Trophoblast cell (in vitro differentiated cells and primary cell): Measurements from ENCODE around the gene SSH2.
"Not testable (repeated sequence)": the region's sequence is repeated elsewhere in the genome, so short reads cannot be mapped to it uniquely, and the experiment has no call there.

Experiments used
- DNase-seq, 2 donors: peaks; one replicate each; pipeline ENCODE4 v3.0.0-alpha.2; 2016
- H2AFZ ChIP-seq: 2 replicates; pipeline ENCODE4 v1.6.1; 2013; ENCODE audit warnings: low read length, moderate library complexity, mild to moderate bottlenecking; ENCODE audit not compliant: insufficient read depth, poor library complexity
- H2AK5ac ChIP-seq: 2 replicates; pipeline ENCODE4 v1.6.1; 2013; ENCODE audit warnings: mild to moderate bottlenecking, low read length
- H2BK120ac ChIP-seq: 2 replicates; pipeline ENCODE4 v1.6.1; 2013; ENCODE audit warnings: low read length, mild to moderate bottlenecking, moderate library complexity; ENCODE audit not compliant: insufficient read depth, poor library complexity
- H2BK12ac ChIP-seq: 2 replicates; pipeline ENCODE4 v1.6.1; 2013; ENCODE audit warnings: mild to moderate bottlenecking, low read length, moderate library complexity
- H2BK5ac ChIP-seq: 2 replicates; pipeline ENCODE4 v1.6.1; 2013; ENCODE audit warnings: low read length, low read depth, moderate library complexity, mild to moderate bottlenecking; ENCODE audit not compliant: poor library complexity
- H3K14ac ChIP-seq: 2 replicates; pipeline ENCODE4 v1.6.1; 2013; ENCODE audit warnings: mild to moderate bottlenecking, low read length
- H3K18ac ChIP-seq: 2 replicates; pipeline ENCODE4 v1.6.1; 2013; ENCODE audit warnings: mild to moderate bottlenecking, low read length
- H3K23ac ChIP-seq: 2 replicates; pipeline ENCODE4 v1.6.1; 2013; ENCODE audit warnings: low read length
- H3K27ac ChIP-seq: 2 replicates; pipeline ENCODE4 v1.5.1; 2013; ENCODE audit warnings: low read depth, mild to moderate bottlenecking, inconsistent platforms, low read length, moderate library complexity
- H3K27me3 ChIP-seq: 2 replicates; pipeline ENCODE4 v1.6.1; 2013; ENCODE audit warnings: inconsistent platforms, mild to moderate bottlenecking, low read length, moderate library complexity; ENCODE audit not compliant: insufficient read depth
- H3K36me3 ChIP-seq, 2 experiments: 1 replicate in 1 of 2; 2 replicates in 1 of 2; pipeline ENCODE4 v1.6.1; 2013; ENCODE audit warnings: low read length in 2 of 2, mild to moderate bottlenecking in 2 of 2, moderate library complexity in 1 of 2; ENCODE audit not compliant: insufficient read depth in 2 of 2, control insufficient read depth in 1 of 2
- H3K4ac ChIP-seq: 2 replicates; pipeline ENCODE4 v1.6.1; 2013; ENCODE audit warnings: low read depth, mild to moderate bottlenecking, low read length, moderate library complexity
- H3K4me1 ChIP-seq, 2 experiments: 1 replicate in 1 of 2; 2 replicates in 1 of 2; pipeline ENCODE4 v1.6.1; 2013; ENCODE audit warnings: low read length in 2 of 2, mild to moderate bottlenecking in 2 of 2, moderate library complexity in 1 of 2; ENCODE audit not compliant: insufficient read depth in 2 of 2, control insufficient read depth in 1 of 2
- H3K4me2 ChIP-seq: 2 replicates; pipeline ENCODE4 v1.6.1; 2013; ENCODE audit warnings: inconsistent platforms, mild to moderate bottlenecking, low read length, moderate library complexity
- H3K4me3 ChIP-seq: 2 replicates; pipeline ENCODE4 v1.5.1; 2013; ENCODE audit warnings: mild to moderate bottlenecking, low read depth, low read length, inconsistent platforms
- H3K79me1 ChIP-seq: one replicate; pipeline ENCODE4 v1.6.1; 2013; ENCODE audit warnings: low read length
- H3K79me2 ChIP-seq: 2 replicates; pipeline ENCODE4 v1.6.1; 2013; ENCODE audit warnings: low read length, mild to moderate bottlenecking; ENCODE audit not compliant: control insufficient read depth, insufficient read depth, poor library complexity
- H3K9ac ChIP-seq: 2 replicates; pipeline ENCODE4 v1.6.1; 2013; ENCODE audit warnings: mild to moderate bottlenecking, low read length
- H3K9me3 ChIP-seq: 2 replicates; pipeline ENCODE4 v1.6.1; 2013; ENCODE audit warnings: low read depth, mild to moderate bottlenecking, control low read depth, inconsistent platforms, low read length; ENCODE audit not compliant: insufficient read depth
- H4K12ac ChIP-seq: 2 replicates; pipeline ENCODE4 v1.6.1; 2013; ENCODE audit warnings: low read depth, mild to moderate bottlenecking, low read length, moderate library complexity
- H4K8ac ChIP-seq: 2 replicates; pipeline ENCODE4 v1.6.1; 2013; ENCODE audit warnings: low read depth, mild to moderate bottlenecking, low read length, moderate library complexity
- H4K91ac ChIP-seq: one replicate; pipeline ENCODE4 v1.6.1; 2013; ENCODE audit warnings: low read depth, mild to moderate bottlenecking, low read length, moderate library complexity
- WGBS: extraction: QIAGEN DNeasy Blood & Tissue Kit; methylation state at CpG from one replicate; pipeline ENCODE4 v1.1.7; 2013; ENCODE audit warnings: missing lambda C conversion rate; ENCODE audit not compliant: insufficient read length, insufficient coverage; ENCODE audit errors: extremely low coverage; 5-methylcytosine and 5-hydroxymethylcytosine counted together

The SSH2 gene

DNA sequence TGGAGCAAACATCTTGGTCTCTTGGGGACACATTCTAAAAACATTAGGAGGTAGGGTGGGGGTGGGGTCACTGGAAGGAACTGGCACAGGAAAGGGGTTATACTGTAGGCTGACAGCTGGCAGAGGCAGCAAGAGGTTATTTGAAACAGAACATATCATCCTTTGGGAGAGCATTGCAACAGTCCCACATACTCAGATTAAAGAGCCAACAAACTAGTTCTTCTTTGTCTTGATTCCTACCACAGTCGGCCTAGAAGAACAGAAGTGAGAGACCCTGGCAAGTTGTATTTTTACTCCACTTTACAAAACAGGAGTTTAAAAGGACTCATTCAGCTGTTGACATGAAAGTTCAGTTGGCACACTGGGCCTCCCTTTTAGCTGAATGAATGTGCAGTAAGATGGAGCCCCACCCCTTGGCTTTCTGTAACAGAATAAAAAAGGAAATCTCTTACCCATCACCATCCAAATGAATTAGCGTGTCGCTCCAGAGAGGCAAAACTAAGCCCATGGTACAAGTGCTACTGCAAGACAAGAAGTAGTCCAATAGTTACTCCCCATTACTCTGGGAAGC is 252.7 kb downstream of the SSH2 start:
- Histone ChIP-seq H2AK5ac (no peak overlapping the region), H3K23ac (no peak overlapping the region), H2AFZ (no peak overlapping the region), H3K27me3 (no peaks in the 10 kb centered on the region), H3K79me2 (no peaks in the 10 kb centered on the region), H3K27ac (no peak overlapping the region), H3K4me3 (no peak overlapping the region), H4K91ac (no peak overlapping the region), H4K12ac (no peak overlapping the region), H2BK120ac (no peak overlapping the region), H3K4me1 (no peaks in the 10 kb centered on the region), H3K79me1 (peaks cover under 1% of the 10 kb centered on the region), H3K4ac (no peak overlapping the region), H3K14ac (no peak overlapping the region), H2BK5ac (no peak overlapping the region), H3K9ac (no peak overlapping the region), H3K4me2 (no peak overlapping the region), H3K18ac (no peak overlapping the region), H4K8ac (no peak overlapping the region), H3K9me3 (no peaks in the 10 kb centered on the region), H3K36me3 (peaks cover 2 to 9% of the 10 kb centered on the region in 2 experiments), H2BK12ac (no peak overlapping the region)
- DNase-seq: no peak
- no CpG with 5 or more reads among the region's 3 CpGs for WGBS

DNA sequence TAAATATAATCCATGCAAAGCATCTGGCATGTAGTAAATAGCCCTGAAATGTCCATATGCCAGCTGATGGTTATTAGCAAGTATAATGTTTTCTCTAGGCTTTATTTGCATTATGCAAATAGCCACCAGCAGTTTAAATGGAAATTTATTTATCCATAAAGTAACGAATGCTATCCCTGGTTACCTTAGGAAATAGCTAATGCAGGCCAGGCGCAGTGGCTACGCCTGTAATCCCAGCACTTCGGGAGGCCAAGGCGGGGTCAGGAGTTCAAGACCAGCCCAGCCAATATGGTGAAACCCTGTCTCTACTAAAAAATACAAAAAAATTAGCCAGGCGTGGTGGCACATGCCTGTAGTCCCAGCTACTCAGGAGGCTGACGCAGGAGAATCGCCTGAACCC is 254.1 kb downstream of the SSH2 start:
- not testable (repeated sequence) for H3K79me2 ChIP-seq, H3K4me2 ChIP-seq, H2BK12ac ChIP-seq, H3K9me3 ChIP-seq, H3K4me1 ChIP-seq, H2AK5ac ChIP-seq, H3K14ac ChIP-seq, H3K4me3 ChIP-seq, H3K18ac ChIP-seq, H3K9ac ChIP-seq, H4K91ac ChIP-seq, H3K27me3 ChIP-seq, H3K27ac ChIP-seq, H3K4ac ChIP-seq, H2BK5ac ChIP-seq, H4K8ac ChIP-seq, H2AFZ ChIP-seq, H3K79me1 ChIP-seq, H4K12ac ChIP-seq, DNase-seq, H3K23ac ChIP-seq, H2BK120ac ChIP-seq
- H3K36me3 ChIP-seq: peaks cover 5 to 12% of the 10 kb centered on the region in 2 experiments
- no CpG with 5 or more reads among the region's 8 CpGs for WGBS

DNA sequence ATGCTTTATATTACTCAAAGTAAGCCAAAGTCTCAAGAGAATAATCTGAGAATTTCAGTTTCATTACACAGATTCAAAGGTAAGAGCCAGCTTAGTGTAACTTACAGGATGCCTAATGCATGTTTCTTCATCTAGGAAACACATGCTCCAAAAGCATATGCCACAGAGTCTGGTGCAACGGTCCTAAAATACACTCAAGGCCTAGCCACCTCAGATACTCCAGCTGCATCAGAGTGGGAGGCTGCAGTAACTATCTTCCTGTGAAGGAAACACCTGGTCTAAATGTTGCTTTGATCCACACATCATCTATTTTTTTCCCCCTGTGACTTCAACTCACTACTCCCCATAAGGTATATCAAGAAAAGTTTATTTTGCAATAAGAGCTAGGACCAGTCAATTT is 255.7 kb downstream of the SSH2 start:
- Histone ChIP-seq H3K4me1 (no peaks in the 10 kb centered on the region), H4K91ac (no peak overlapping the region), H3K4me3 (no peak overlapping the region), H2AK5ac (no peak overlapping the region), H3K79me1 (no peaks in the 10 kb centered on the region), H3K9ac (no peak overlapping the region), H2BK120ac (no peak overlapping the region), H3K27ac (no peak overlapping the region), H2AFZ (no peak overlapping the region), H2BK12ac (no peak overlapping the region), H3K9me3 (no peaks in the 10 kb centered on the region), H3K4ac (no peak overlapping the region), H4K8ac (no peak overlapping the region), H3K27me3 (no peaks in the 10 kb centered on the region), H2BK5ac (no peak overlapping the region), H3K23ac (no peak overlapping the region), H3K4me2 (no peak overlapping the region), H3K79me2 (no peaks in the 10 kb centered on the region), H4K12ac (no peak overlapping the region), H3K36me3 (peaks cover 8 to 14% of the 10 kb centered on the region in 2 experiments), H3K18ac (no peak overlapping the region), H3K14ac (no peak overlapping the region)
- no peak for DNase-seq
- no CpG with 5 or more reads among the region's 1 CpG for WGBS

- H3K36me3 ChIP-seq: peaks cover 10 to 18% of the 10 kb centered on the region in 2 experiments
- H3K18ac ChIP-seq: no peak overlapping the region
- no peak overlapping the region for H3K23ac ChIP-seq
- no peak overlapping the region for H4K12ac ChIP-seq
- H2BK12ac ChIP-seq: no peak overlapping the region
- no peak overlapping the region for H2AK5ac ChIP-seq
- no peak overlapping the region for H3K14ac ChIP-seq
- peaks cover 0 to 2% of the 10 kb centered on the region in 2 experiments for H3K4me1 ChIP-seq
- H3K9me3 ChIP-seq: no peaks in the 10 kb centered on the region
- no peak overlapping the region for H3K4ac ChIP-seq
- no peak overlapping the region for H4K8ac ChIP-seq
- no peak overlapping the region for H2AFZ ChIP-seq
- no peaks in the 10 kb centered on the region for H3K27me3 ChIP-seq
- no peaks in the 10 kb centered on the region for H3K79me2 ChIP-seq
- H3K79me1 ChIP-seq: no peaks in the 10 kb centered on the region
- H4K91ac ChIP-seq: no peak overlapping the region
- H3K4me3 ChIP-seq: no peak overlapping the region
- H3K4me2 ChIP-seq: no peak overlapping the region
- H2BK120ac ChIP-seq: no peak overlapping the region
- WGBS: no CpG with 5 or more reads among the region's 5 CpGs
- H3K27ac ChIP-seq: no peak overlapping the region
- no peak overlapping the region for H3K9ac ChIP-seq
- DNase-seq: no peak
- no peak overlapping the region for H2BK5ac ChIP-seq
These were observed 258.4 kb downstream of the SSH2 start for GRCh38 chr17:29671661-29672060.
